ENCODE measurements around the gene SLC15A4. TPM values are rescaled to one million over a fixed set of nuclear protein-coding genes. Genes with fewer than 3 reads are reported as not detected.

The SLC15A4 gene
- total and polyA plus RNA-seq, 2 of the 4 experiments (the other 2 are of a cell fraction), result 15.4 to 21.9 TPM

DNA sequence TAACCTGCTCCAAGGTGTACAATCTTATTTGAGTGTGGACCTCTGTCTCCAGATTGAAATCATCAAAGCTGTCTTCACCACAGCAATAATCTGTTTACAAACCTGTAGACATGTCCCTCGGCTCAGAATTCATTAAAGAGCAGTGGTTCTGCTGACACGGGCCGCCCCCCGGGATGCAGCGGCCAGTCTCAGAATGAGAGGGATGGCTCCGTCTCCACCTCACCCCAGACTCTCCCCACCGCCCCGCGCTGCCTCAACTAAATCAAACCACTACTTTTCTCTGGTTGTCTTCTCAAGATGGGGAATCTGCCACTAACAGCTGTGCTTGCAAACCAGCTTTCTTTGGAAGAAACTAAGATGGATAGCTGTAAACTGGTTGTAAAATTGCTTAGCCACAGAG, 56.2 kb downstream of the SLC15A4 start:
- H2BK5ac ChIP-seq (ENCODE audit: low read depth, low read length, poor library complexity, severe bottlenecking), result no peak overlapping the region
- H3K56ac ChIP-seq (ENCODE audit: extremely low read depth, insufficient read depth, low read length), result no peak overlapping the region
- ChIA-PET CTCF (no interaction called here), POLR2A (ENCODE audit: unreplicated experiment) (no interaction called here)
- H3K18ac ChIP-seq (ENCODE audit: low read depth, low read length), result no peak overlapping the region
- H4K8ac ChIP-seq (ENCODE audit: low read depth in 2 of 2, low read length in 2 of 2), result no peak overlapping the region
- intact Hi-C loops (cut with micrococcal nuclease), result no loop called here
- TF ChIP-seq CHD1 (IDR thresholded peaks at IDR 0.05; ENCODE audit: low read depth, low read length), result no peak
- TF ChIP-seq, protein P1, sequence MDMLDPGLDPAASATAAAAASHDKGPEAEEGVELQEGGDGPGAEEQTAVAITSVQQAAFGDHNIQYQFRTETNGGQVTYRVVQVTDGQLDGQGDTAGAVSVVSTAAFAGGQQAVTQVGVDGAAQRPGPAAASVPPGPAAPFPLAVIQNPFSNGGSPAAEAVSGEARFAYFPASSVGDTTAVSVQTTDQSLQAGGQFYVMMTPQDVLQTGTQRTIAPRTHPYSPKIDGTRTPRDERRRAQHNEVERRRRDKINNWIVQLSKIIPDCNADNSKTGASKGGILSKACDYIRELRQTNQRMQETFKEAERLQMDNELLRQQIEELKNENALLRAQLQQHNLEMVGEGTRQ (IDR thresholded peaks at IDR 0.05; ENCODE audit: low read depth, low read length), result no peak
- no peak for TF ChIP-seq MAZ (IDR thresholded peaks at IDR 0.05; ENCODE audit: borderline replicate concordance, low read depth, low read length)
- no peak for TF ChIP-seq FOS (IDR thresholded peaks at IDR 0.05; ENCODE audit: low read depth, low read length)
- TF ChIP-seq NFE2L2 (IDR thresholded peaks at IDR 0.05; ENCODE audit: low read depth, low read length), result no peak
- H2AK9ac ChIP-seq (replicated peaks; ENCODE audit: low read depth, low read length, poor library complexity), result no peak overlapping the region
- H2BK120ac ChIP-seq (ENCODE audit: low read depth, low read length), result no peak overlapping the region
- H3K27me3 ChIP-seq (ENCODE audit: control insufficient read depth, insufficient read depth, low read length), result no peaks in the 10 kb centered on the region
- H3K36me3 ChIP-seq (ENCODE audit: control insufficient read depth, insufficient read depth, low read length), result no peaks in the 10 kb centered on the region
- no peak overlapping the region for H3K14ac ChIP-seq (replicated peaks; ENCODE audit: low read depth, low read length)
- no peak overlapping the region for H4K5ac ChIP-seq (ENCODE audit: low read depth, low read length)
- no peak for ATAC-seq (ENCODE audit: low read depth)
- in situ Hi-C loops (cut with MboI; ENCODE audit: low sequenced_read_pairs), result no loop called here
- H3K9me3 ChIP-seq (ENCODE audit: control insufficient read depth, insufficient read depth, low read length), result peaks cover 14% of the 10 kb centered on the region; the same call in 1 of the 2 replicates
- no peaks in the 10 kb centered on the region for H3K79me1 ChIP-seq (ENCODE audit: low read depth in 1 of 2, low read length in 2 of 2)
- H3K4me1 ChIP-seq (ENCODE audit: control insufficient read depth, insufficient read depth, low read length), result no peaks in the 10 kb centered on the region
- no TSS peak for BruUV-seq (replicated peaks)
- no CpG with 5 or more reads among the region's 9 CpGs for WGBS, 2 experiments (ENCODE audit: extremely low coverage in 2 of 2, insufficient read length in 1 of 2)
- H3K4me2 ChIP-seq (ENCODE audit: low read depth, low read length), result no peak overlapping the region
- no peak overlapping the region for H3K27ac ChIP-seq (ENCODE audit: insufficient read depth, low read length)
- no peak overlapping the region for H3K23ac ChIP-seq (ENCODE audit: low read depth, low read length)
- H3K9me1 ChIP-seq (ENCODE audit: insufficient read depth, low read length), result no peaks in the 10 kb centered on the region
- no peak for DNase-seq
- H2BK15ac ChIP-seq (ENCODE audit: low read depth, low read length), result no peak overlapping the region
- dilution Hi-C loops (cut with HindIII; ENCODE audit: low sequenced_read_pairs, unreplicated experiment), result no loop called here
- H4K20me1 ChIP-seq (ENCODE audit: insufficient read depth, low read length), result no peaks in the 10 kb centered on the region
- H4K91ac ChIP-seq (ENCODE audit: insufficient read depth, low read depth, low read length), result no peak overlapping the region
- no peak overlapping the region for H2AK5ac ChIP-seq (ENCODE audit: low read depth, low read length)
- H2BK20ac ChIP-seq (ENCODE audit: low read depth, low read length), result no peak overlapping the region
- no peak overlapping the region for H3K4me3 ChIP-seq (ENCODE audit: insufficient read depth, low read depth, low read length)
- no peak overlapping the region for H3K9ac ChIP-seq (ENCODE audit: low read depth, low read length)
- H2AFZ ChIP-seq (replicated peaks; ENCODE audit: low read length, poor library complexity), result no peak overlapping the region
- H3K4ac ChIP-seq (ENCODE audit: low read depth, low read length), result no peak overlapping the region

All from IMR-90 (cell line).